ENCODE data around the gene UGT3A1.

Gene UGT3A1

GRCh38 chr5:35908228-35908627 is 83.0 kb downstream of the UGT3A1 start:
- TF ChIP-seq CTCF (IDR thresholded peaks at IDR 0.05; ENCODE audit: low read depth, low read length), result no peak
- no peak overlapping the region for H3K4me3 ChIP-seq (ENCODE audit: low read depth, low read length)

- no peak overlapping the region for H3K4me3 ChIP-seq (ENCODE audit: low read depth, low read length)
- TF ChIP-seq CTCF (IDR thresholded peaks at IDR 0.05; ENCODE audit: low read depth, low read length), result no peak
These were observed 86.6 kb downstream of the UGT3A1 start for GRCh38 chr5:35904443-35905132.

GRCh38 chr5:35903631-35904203 is 87.5 kb downstream of the UGT3A1 start:
- TF ChIP-seq CTCF (IDR thresholded peaks at IDR 0.05; ENCODE audit: low read depth, low read length), result no peak
- no peak overlapping the region for H3K4me3 ChIP-seq (ENCODE audit: low read depth, low read length)

GRCh38 chr5:35902046-35902672 is 89.0 kb downstream of the UGT3A1 start:
- TF ChIP-seq CTCF (IDR thresholded peaks at IDR 0.05; ENCODE audit: low read depth, low read length), result no peak
- no peak overlapping the region for H3K4me3 ChIP-seq (ENCODE audit: low read depth, low read length)

All from WI38 (cell line).